H9 (cell line): ENCODE results near the gene APOOL. TPM values are rescaled to one million over a fixed set of nuclear protein-coding genes. Genes with fewer than 3 reads are reported as not detected.

Source experiments
- DNase-seq: peaks from one replicate; pipeline ENCODE4 v3.0.0-alpha.2; 2017
- H2AFZ ChIP-seq: one replicate; pipeline ENCODE4 v1.6.1; 2013; ENCODE audit warnings: mild to moderate bottlenecking, low read length, control low read depth, moderate library complexity
- H2AK5ac ChIP-seq: 2 replicates; pipeline ENCODE4 v1.6.1; 2013; ENCODE audit warnings: low read length, control low read depth, mixed read lengths; ENCODE audit not compliant: insufficient read length
- H2BK120ac ChIP-seq: one replicate; pipeline ENCODE4 v1.6.1; 2013; ENCODE audit warnings: low read depth, mild to moderate bottlenecking, low read length, control low read depth, inconsistent platforms; ENCODE audit not compliant: poor library complexity, severe bottlenecking
- H2BK12ac ChIP-seq: 2 replicates; pipeline ENCODE4 v1.6.1; 2013; ENCODE audit warnings: low read length, control low read depth, mixed read lengths, low read depth; ENCODE audit not compliant: insufficient read length
- H2BK15ac ChIP-seq: 2 replicates; pipeline ENCODE4 v1.6.1; 2013; ENCODE audit warnings: low read depth, low read length, control low read depth
- H2BK20ac ChIP-seq: one replicate; pipeline ENCODE4 v1.6.1; 2013; ENCODE audit warnings: low read depth, mild to moderate bottlenecking, low read length, control low read depth, inconsistent platforms; ENCODE audit not compliant: poor library complexity, severe bottlenecking
- H2BK5ac ChIP-seq: 2 replicates; pipeline ENCODE4 v1.6.1; 2013; ENCODE audit warnings: low read length, control low read depth, mixed read lengths; ENCODE audit not compliant: insufficient read length
- H3K14ac ChIP-seq: 2 replicates; pipeline ENCODE4 v1.6.1; 2013; ENCODE audit warnings: low read length, control low read depth; ENCODE audit not compliant: insufficient read depth
- H3K18ac ChIP-seq: 2 replicates; pipeline ENCODE4 v1.6.1; 2013; ENCODE audit warnings: low read depth, mild to moderate bottlenecking, mixed read lengths, low read length, control low read depth; ENCODE audit not compliant: insufficient read length
- H3K23ac ChIP-seq: 2 replicates; pipeline ENCODE4 v1.6.1; 2013; ENCODE audit warnings: low read length, control low read depth, mixed read lengths, low read depth; ENCODE audit not compliant: insufficient read length
- H3K23me2 ChIP-seq: 2 replicates; pipeline ENCODE4 v1.6.1; 2013; ENCODE audit warnings: low read depth, mild to moderate bottlenecking, mixed read lengths, low read length, control low read depth; ENCODE audit not compliant: insufficient read length, poor library complexity, severe bottlenecking
- H3K27ac ChIP-seq: 2 replicates; pipeline ENCODE4 v1.5.1; 2013; ENCODE audit warnings: low read length, control low read depth, mixed read lengths, low read depth; ENCODE audit not compliant: insufficient read length
- H3K27me3 ChIP-seq: 2 replicates; pipeline ENCODE4 v1.6.1; 2013; ENCODE audit warnings: low read length, control low read depth, inconsistent platforms; ENCODE audit not compliant: insufficient read depth
- H3K4ac ChIP-seq: 2 replicates; pipeline ENCODE4 v1.6.1; 2013; ENCODE audit warnings: low read depth, mild to moderate bottlenecking, control low read depth, inconsistent platforms, low read length, moderate library complexity
- H3K4me1 ChIP-seq: 2 replicates; pipeline ENCODE4 v1.6.1; 2013; ENCODE audit warnings: low read length, control low read depth, inconsistent platforms; ENCODE audit not compliant: insufficient read depth
- H3K4me2 ChIP-seq: 2 replicates; pipeline ENCODE4 v1.6.1; 2013; ENCODE audit warnings: low read length, control low read depth, mixed read lengths; ENCODE audit not compliant: insufficient read length, insufficient read depth
- H3K56ac ChIP-seq: 2 replicates; pipeline ENCODE4 v1.6.1; 2013; ENCODE audit warnings: low read depth, mild to moderate bottlenecking, mixed read lengths, low read length, control low read depth; ENCODE audit not compliant: insufficient read length
- H3K79me1 ChIP-seq: 2 replicates; pipeline ENCODE4 v1.6.1; 2013; ENCODE audit warnings: low read depth, mild to moderate bottlenecking, moderate library complexity, low read length, control low read depth, inconsistent platforms; ENCODE audit not compliant: insufficient read depth, poor library complexity, severe bottlenecking
- H3K79me2 ChIP-seq: 2 replicates; pipeline ENCODE4 v1.6.1; 2013; ENCODE audit warnings: low read length, control low read depth, inconsistent platforms; ENCODE audit not compliant: insufficient read depth
- H3K9ac ChIP-seq: 2 replicates; pipeline ENCODE4 v1.6.1; 2013; ENCODE audit warnings: low read length, control low read depth, mixed read lengths; ENCODE audit not compliant: insufficient read length; ENCODE audit errors: extremely low read depth
- H3K9me3 ChIP-seq: one replicate; pipeline ENCODE4 v1.6.1; 2013; ENCODE audit warnings: low read depth, low read length, inconsistent platforms; ENCODE audit not compliant: control insufficient read depth
- H3T11ph ChIP-seq: one replicate; pipeline ENCODE4 v1.6.1; 2013; ENCODE audit warnings: mild to moderate bottlenecking, low read length, control low read depth, inconsistent platforms
- H4K20me1 ChIP-seq: one replicate; pipeline ENCODE4 v1.6.1; 2013; ENCODE audit not compliant: control insufficient read depth, insufficient read length, insufficient read depth
- H4K5ac ChIP-seq: 2 replicates; pipeline ENCODE4 v1.6.1; 2013; ENCODE audit warnings: low read depth, mild to moderate bottlenecking, mixed read lengths, low read length, control low read depth; ENCODE audit not compliant: insufficient read length
- H4K8ac ChIP-seq: replicated peaks from 2 replicates; pipeline ENCODE4 v1.6.1; 2013; ENCODE audit warnings: low read length, control low read depth, mixed read lengths, low read depth; ENCODE audit not compliant: insufficient read length
- H4K91ac ChIP-seq: 2 replicates; pipeline ENCODE4 v1.6.1; 2013; ENCODE audit warnings: low read depth, mild to moderate bottlenecking, moderate library complexity, mixed read lengths, low read length, control low read depth; ENCODE audit not compliant: insufficient read length
- H3K27ac Mint-ChIP-seq, 3 experiments: 2 replicates in 2 of 3; 3 replicates in 1 of 3; pipeline ENCODE4 v1.8.0; 2020 to 2021; ENCODE audit warnings: mixed read lengths in 3 of 3, mild to moderate bottlenecking in 1 of 3, moderate library complexity in 1 of 3
- H3K27me3 Mint-ChIP-seq: 2 replicates; pipeline ENCODE4 v1.8.0; 2021; ENCODE audit warnings: low read depth, mild to moderate bottlenecking, moderate library complexity, mixed read lengths
- H3K36me3 Mint-ChIP-seq, 3 experiments: 2 replicates in 2 of 3; 3 replicates in 1 of 3; pipeline ENCODE4 v1.8.0; 2020 to 2021; ENCODE audit warnings: low read depth in 3 of 3, mixed read lengths in 3 of 3; ENCODE audit not compliant: insufficient read depth in 1 of 3
- H3K4me1 Mint-ChIP-seq, 2 experiments: 2 replicates each; pipeline ENCODE4 v1.8.0; 2020; ENCODE audit warnings: mixed read lengths in 2 of 2
- H3K4me3 Mint-ChIP-seq, 2 experiments: 2 replicates in 1 of 2; 3 replicates in 1 of 2; pipeline ENCODE4 v1.8.0; 2020 to 2021; ENCODE audit warnings: mild to moderate bottlenecking in 2 of 2, mixed read lengths in 2 of 2, moderate library complexity in 1 of 2
- H3K9me3 Mint-ChIP-seq, 2 experiments: 2 replicates in 1 of 2; 3 replicates in 1 of 2; pipeline ENCODE4 v1.8.0; 2020; ENCODE audit warnings: mild to moderate bottlenecking in 2 of 2, mixed read lengths in 2 of 2, moderate library complexity in 1 of 2
- CTCF ChIP-seq: fragments of 200-600 bp; sonication (generic); conservative IDR thresholded peaks from 3 replicates; pipeline ENCODE4 v1.8.0; 2021; ENCODE audit warnings: antibody characterized with exemption, mild to moderate bottlenecking
- WGBS: extraction: QIAGEN DNeasy Blood & Tissue Kit; methylation state at CpG from one replicate; pipeline ENCODE4 v1.1.7; 2013; ENCODE audit warnings: missing lambda C conversion rate, low lambda C conversion rate, mixed read lengths; ENCODE audit not compliant: insufficient read length; ENCODE audit errors: extremely low coverage; 5-methylcytosine and 5-hydroxymethylcytosine counted together
- long read RNA-seq: library from polyadenylated mRNA; unstranded; transcript quantifications from one replicate; pipeline ENCODE4 v2.0.0, GENCODE V29; 2020
- total RNA-seq: library from RNA; stranded (reverse); gene quantifications from 2 replicates; pipeline ENCODE4 v1.2.1, GENCODE V29; 2021

The APOOL gene, protein sequence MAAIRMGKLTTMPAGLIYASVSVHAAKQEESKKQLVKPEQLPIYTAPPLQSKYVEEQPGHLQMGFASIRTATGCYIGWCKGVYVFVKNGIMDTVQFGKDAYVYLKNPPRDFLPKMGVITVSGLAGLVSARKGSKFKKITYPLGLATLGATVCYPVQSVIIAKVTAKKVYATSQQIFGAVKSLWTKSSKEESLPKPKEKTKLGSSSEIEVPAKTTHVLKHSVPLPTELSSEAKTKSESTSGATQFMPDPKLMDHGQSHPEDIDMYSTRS
- 7.9 and 8.0 TPM in 2 replicates for total RNA-seq
- long read RNA-seq, partial matches to known transcripts: 1 of 5 reads
- long read RNA-seq, other reads (novel, unspliced or antisense): 1 of 5 reads

GRCh38 chrX:85003655-85004244 lies at the start of gene APOOL:
TSS of gene APOOL (plus strand) at chrX:85003877. CDS start at chrX:85003913, 36 bp downstream.
- no peaks in the 10 kb centered on the region for H3K23me2 ChIP-seq
- H4K20me1 ChIP-seq: no peaks in the 10 kb centered on the region
- H2BK15ac ChIP-seq: 0 out of 2 replicates have a peak within 1 kb of the TSS, but pooled peaks have one; percentile 32
- H3K9me3 Mint-ChIP-seq: peaks cover 49 to 63% of the 10 kb centered on the region in 2 experiments
- H3T11ph ChIP-seq: no peak within 1 kb of the TSS
- H3K18ac ChIP-seq: peak within 1 kb of the TSS; percentile 70
- H2BK120ac ChIP-seq: no peak within 1 kb of the TSS
- H3K9ac ChIP-seq: peak within 1 kb of the TSS; percentile 92
- H4K8ac ChIP-seq: no peak within 1 kb of the TSS
- no peak for TF ChIP-seq CTCF
- no peak within 1 kb of the TSS for H4K91ac ChIP-seq
- no peak within 1 kb of the TSS for H2AK5ac ChIP-seq
- no peak within 1 kb of the TSS for H3K4ac ChIP-seq
- H3K9me3 ChIP-seq: peaks cover 7% of the 10 kb centered on the region
- WGBS: no CpG with 5 or more reads among the region's 24 CpGs
- no peaks in the 10 kb centered on the region; the same call in 1 of the 2 replicates for H3K27me3 Mint-ChIP-seq
- no peak within 1 kb of the TSS for H4K5ac ChIP-seq
- no peak within 1 kb of the TSS for H3K23ac ChIP-seq
- H3K4me1 ChIP-seq: no peaks in the 10 kb centered on the region
- H2AFZ ChIP-seq: no peak within 1 kb of the TSS
- no peak within 1 kb of the TSS for H2BK20ac ChIP-seq
- H3K4me3 Mint-ChIP-seq: peak within 1 kb of the TSS; percentile 84 to 90
- peaks cover 2 to 4% of the 10 kb centered on the region in 2 experiments; a peak in 1 of 4 replicates for H3K4me1 Mint-ChIP-seq
- no peak within 1 kb of the TSS for H3K27ac ChIP-seq
- H3K79me2 ChIP-seq: no peaks in the 10 kb centered on the region; the same call in 1 of the 2 replicates
- no peak within 1 kb of the TSS for H3K56ac ChIP-seq
- no peaks in the 10 kb centered on the region for H3K79me1 ChIP-seq
- H3K27me3 ChIP-seq: no peaks in the 10 kb centered on the region
- DNase-seq: peak; percentile 86
- no peaks in the 10 kb centered on the region; a peak in 2 of 7 replicates for H3K36me3 Mint-ChIP-seq
- peak within 1 kb of the TSS; percentile 13 for H2BK5ac ChIP-seq
- H3K14ac ChIP-seq: peak within 1 kb of the TSS; percentile 0; the same call in 1 of the 2 replicates
- peak within 1 kb of the TSS in 2 of 3 experiments; percentile 70 to 95; a peak in 5 of 7 replicates for H3K27ac Mint-ChIP-seq
- peak within 1 kb of the TSS; percentile 97 for H3K4me2 ChIP-seq
- H2BK12ac ChIP-seq: no peak within 1 kb of the TSS
